HEK293 (cell line): ENCODE measurements around the gene MDGA2.

Experiments used
- ZNF560 ChIP-seq: fragments of 450-650 bp; formaldehyde crosslinking; IDR thresholded peaks from 2 replicates; pipeline ENCODE4 v1.5.1; 2017; ENCODE audit warnings: missing biosample characterization, missing genetic modification characterization, borderline replicate concordance
- ZNF747 ChIP-seq: fragments of 450-650 bp; formaldehyde crosslinking; IDR thresholded peaks from 2 replicates; pipeline ENCODE4 v1.5.1; 2016; ENCODE audit warnings: missing biosample characterization, missing genetic modification characterization

GRCh38 chr14:47585447-47585846, 90.0 kb downstream of the MDGA2 start:
- TF ChIP-seq ZNF560 (tag by site-specific recombination) (no peak), ZNF747 (no peak)
